Myocyte (in vitro differentiated cells): ENCODE results near the gene SSMEM1. TPM values are rescaled to one million over a fixed set of nuclear protein-coding genes. Genes with fewer than 3 reads are reported as not detected.
"Not testable (repeated sequence)": the region's sequence is repeated elsewhere in the genome, so short reads cannot be mapped to it uniquely, and the experiment has no call there.

Source experiments
- DNase-seq: peaks from one replicate; pipeline ENCODE4 v3.0.0-alpha.2; 2012; ENCODE audit warnings: low read depth
- polyA plus RNA-seq: library from polyadenylated mRNA; unstranded; fragments of >200 nt; gene quantifications from one replicate; pipeline ENCODE4 v1.2.1, GENCODE V29; 2012; ENCODE audit warnings: missing spikeins
- total RNA-seq: library from RNA; depleted of rRNA; stranded (reverse); fragments of >200 nt; gene quantifications from 2 replicates; pipeline ENCODE4 v1.2.3, GENCODE V29; 2014

The SSMEM1 gene
- not detected in 2 replicates for total RNA-seq
- not detected for polyA plus RNA-seq

GRCh38 chr7:130207642-130208041 is at the start of gene SSMEM1:
Gene SSMEM1, plus strand, starts transcription at chr7:130207860. Its CDS starts 51 bp downstream, at chr7:130207911.
- DNase-seq = peak; percentile 64

- no peak for DNase-seq
These were observed 47.6 kb upstream of the SSMEM1 start for GRCh38 chr7:130160023-130160422.

- no peak for DNase-seq
These were observed 47.2 kb upstream of the SSMEM1 start for GRCh38 chr7:130160455-130160854.

GRCh38 chr7:130162196-130162595 is 45.5 kb upstream of the SSMEM1 start:
- no peak for DNase-seq

- DNase-seq = no peak
These were observed 33.3 kb upstream of the SSMEM1 start for GRCh38 chr7:130174237-130174959.

GRCh38 chr7:130178251-130178650 is 29.4 kb upstream of the SSMEM1 start:
- no peak for DNase-seq

- DNase-seq = no peak
These were observed 28.0 kb upstream of the SSMEM1 start for GRCh38 chr7:130179631-130180030.

GRCh38 chr7:130180571-130181262 is 26.9 kb upstream of the SSMEM1 start:
- no peak for DNase-seq

GRCh38 chr7:130181263-130181605 is 26.4 kb upstream of the SSMEM1 start:
- no peak for DNase-seq

GRCh38 chr7:130182990-130183389 is 24.7 kb upstream of the SSMEM1 start:
- DNase-seq = no peak

GRCh38 chr7:130184349-130184748 is 23.3 kb upstream of the SSMEM1 start:
- DNase-seq = not testable (repeated sequence)

- no peak for DNase-seq
These were observed 20.3 kb upstream of the SSMEM1 start for GRCh38 chr7:130187360-130187759.

- DNase-seq = peak; percentile 45
These were observed 18.3 kb upstream of the SSMEM1 start for GRCh38 chr7:130189343-130189742.

- DNase-seq = no peak
These were observed 15.9 kb upstream of the SSMEM1 start for GRCh38 chr7:130191791-130192190.

GRCh38 chr7:130195396-130195795 is 12.3 kb upstream of the SSMEM1 start:
- no peak for DNase-seq

- no peak for DNase-seq
These were observed 11.2 kb upstream of the SSMEM1 start for GRCh38 chr7:130196476-130196875.

GRCh38 chr7:130197094-130197493 is 10.6 kb upstream of the SSMEM1 start:
- no peak for DNase-seq

GRCh38 chr7:130201796-130202195 is 5.9 kb upstream of the SSMEM1 start:
- no peak for DNase-seq

- DNase-seq = peak; percentile 100
These were observed 2.3 kb upstream of the SSMEM1 start, which contains the start of gene TMEM209 for GRCh38 chr7:130205084-130205947. Gene TMEM209, minus strand, starts transcription at chr7:130205406. Its CDS starts 31 bp downstream, at chr7:130205375.

GRCh38 chr7:130207033-130207432 is 627 bp upstream of the SSMEM1 start:
- no peak for DNase-seq

- DNase-seq = no peak
These were observed 856 bp downstream of the SSMEM1 start for GRCh38 chr7:130208516-130208915.
